H4 (cell line): Measurements from ENCODE around the gene P4HB. TPM values are rescaled to one million over a fixed set of nuclear protein-coding genes. Genes with fewer than 3 reads are reported as not detected.

Source experiments
- DNase-seq: peaks from one replicate; pipeline ENCODE4 v3.0.0-alpha.2; 2015; ENCODE audit warnings: low spot score
- total RNA-seq: library from RNA; depleted of rRNA; stranded (reverse); fragments of >200 nt; shearing (Covaris generic); gene quantifications from 2 replicates; pipeline ENCODE4 v1.2.3, GENCODE V29; 2014

Gene P4HB
- total RNA-seq, 1 experiment from 2014 or later = 921 TPM

GRCh38 chr17:81868674-81869220, 8.4 kb upstream of the P4HB start:
- DNase-seq = peak; percentile 79

GRCh38 chr17:81867991-81868673, 7.8 kb upstream of the P4HB start:
- no peak for DNase-seq

GRCh38 chr17:81867170-81867990, 7.0 kb upstream of the P4HB start:
- peak; percentile 48 for DNase-seq

- DNase-seq = no peak
These were observed 6.3 kb upstream of the P4HB start for GRCh38 chr17:81866440-81867169.

- no peak for DNase-seq
These were observed 5.6 kb upstream of the P4HB start for GRCh38 chr17:81865733-81866439.

GRCh38 chr17:81865358-81865732, 5.0 kb upstream of the P4HB start:
- DNase-seq = no peak

GRCh38 chr17:81863833-81864768, 3.8 kb upstream of the P4HB start:
- no peak for DNase-seq

GRCh38 chr17:81863123-81863675, 2.9 kb upstream of the P4HB start:
- no peak for DNase-seq

- peak; percentile 100 for DNase-seq
These were observed 627 bp upstream of the P4HB start for GRCh38 chr17:81860756-81861568.

- DNase-seq = no peak
These were observed 1.1 kb downstream of the P4HB start for GRCh38 chr17:81858967-81859905.

- DNase-seq = no peak
These were observed 2.0 kb downstream of the P4HB start for GRCh38 chr17:81858170-81858966.

- DNase-seq = no peak
These were observed 5.2 kb downstream of the P4HB start for GRCh38 chr17:81854974-81855774.

GRCh38 chr17:81852237-81852636, 8.1 kb downstream of the P4HB start:
- DNase-seq = no peak

GRCh38 chr17:81851423-81851822, 8.9 kb downstream of the P4HB start:
- DNase-seq = no peak

GRCh38 chr17:81849457-81849856, 10.9 kb downstream of the P4HB start:
- no peak for DNase-seq
